Posterior cingulate gyrus (tissue), 11 donors: ENCODE measurements around the gene LRRC46.

Experiments used
- DNase-seq, 10 donors: peaks; one replicate each; pipeline versions ENCODE4 v3.0.0 to v3.0.0-alpha.2; 2020 to 2021; ENCODE audit warnings: mixed read lengths in 3 of 10
- intact Hi-C: fragments of 100-400 bp; cut with DNase I; formaldehyde crosslinking; loops from one replicate; pipeline ENCODE4 v1.15.1; 2023

The LRRC46 gene, protein sequence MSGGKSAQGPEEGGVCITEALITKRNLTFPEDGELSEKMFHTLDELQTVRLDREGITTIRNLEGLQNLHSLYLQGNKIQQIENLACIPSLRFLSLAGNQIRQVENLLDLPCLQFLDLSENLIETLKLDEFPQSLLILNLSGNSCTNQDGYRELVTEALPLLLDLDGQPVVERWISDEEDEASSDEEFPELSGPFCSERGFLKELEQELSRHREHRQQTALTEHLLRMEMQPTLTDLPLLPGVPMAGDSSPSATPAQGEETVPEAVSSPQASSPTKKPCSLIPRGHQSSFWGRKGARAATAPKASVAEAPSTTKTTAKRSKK

DNA sequence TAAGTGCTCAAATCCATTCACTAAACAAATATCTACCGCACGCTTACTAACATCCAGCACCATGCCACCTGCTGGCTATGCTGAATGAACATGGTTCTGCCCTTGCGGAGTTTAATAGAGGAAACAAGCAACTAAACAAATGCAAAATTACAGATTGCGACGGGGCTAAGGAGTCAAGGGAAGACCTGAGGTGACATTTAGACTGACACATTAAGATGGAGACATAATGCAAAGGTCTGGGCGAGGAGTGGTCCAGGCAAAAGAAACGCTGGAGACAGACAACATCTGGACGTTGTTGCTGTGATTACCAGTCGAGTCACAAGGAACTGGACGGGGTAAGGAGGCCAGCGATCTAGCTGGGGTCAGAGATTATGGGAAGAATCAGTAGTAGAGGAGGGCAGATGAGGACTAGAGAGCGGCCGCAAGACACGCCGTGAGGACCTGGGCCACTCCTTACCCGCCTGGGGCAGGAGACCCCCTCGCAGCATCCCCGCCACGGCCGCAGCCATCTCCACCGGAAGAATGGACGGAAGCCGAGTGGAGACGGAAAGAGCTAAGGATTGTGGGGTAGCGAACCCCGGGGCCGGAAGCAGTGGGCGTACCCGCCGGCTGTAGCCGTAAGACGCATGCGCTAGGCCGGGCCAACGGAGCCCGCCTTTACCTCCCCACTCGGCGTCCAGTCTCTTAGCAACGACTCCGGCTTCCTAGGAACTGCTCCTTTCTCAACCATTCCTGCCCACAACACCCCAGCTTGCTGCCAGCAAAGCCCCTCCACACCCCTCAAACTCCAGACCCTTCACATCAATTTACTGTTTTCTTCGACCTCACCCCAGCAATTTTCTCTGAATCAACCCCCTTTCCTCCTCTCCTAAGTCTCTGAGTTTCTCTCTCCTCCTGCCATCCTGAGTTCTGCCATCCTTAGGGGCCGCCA lies at the start of gene LRRC46, which contains the start of gene MRPL10:
LRRC46 (plus strand) TSS at position 668 of the 931 bp plus-strand sequence. CDS start 320 bp downstream, outside the sequence.
MRPL10 (minus strand) TSS at position 539 of the 931 bp plus-strand sequence; CDS start at position 509, 30 bp downstream.
- DNase-seq, result peak; percentile 85 to 98 (median 90)
- intact Hi-C loops, result no loop called here

GRCh38 chr17:47785538-47786123 lies 45.8 kb upstream of the LRRC46 start:
- DNase-seq, result no peak
- intact Hi-C loops, result no loop called here

DNA sequence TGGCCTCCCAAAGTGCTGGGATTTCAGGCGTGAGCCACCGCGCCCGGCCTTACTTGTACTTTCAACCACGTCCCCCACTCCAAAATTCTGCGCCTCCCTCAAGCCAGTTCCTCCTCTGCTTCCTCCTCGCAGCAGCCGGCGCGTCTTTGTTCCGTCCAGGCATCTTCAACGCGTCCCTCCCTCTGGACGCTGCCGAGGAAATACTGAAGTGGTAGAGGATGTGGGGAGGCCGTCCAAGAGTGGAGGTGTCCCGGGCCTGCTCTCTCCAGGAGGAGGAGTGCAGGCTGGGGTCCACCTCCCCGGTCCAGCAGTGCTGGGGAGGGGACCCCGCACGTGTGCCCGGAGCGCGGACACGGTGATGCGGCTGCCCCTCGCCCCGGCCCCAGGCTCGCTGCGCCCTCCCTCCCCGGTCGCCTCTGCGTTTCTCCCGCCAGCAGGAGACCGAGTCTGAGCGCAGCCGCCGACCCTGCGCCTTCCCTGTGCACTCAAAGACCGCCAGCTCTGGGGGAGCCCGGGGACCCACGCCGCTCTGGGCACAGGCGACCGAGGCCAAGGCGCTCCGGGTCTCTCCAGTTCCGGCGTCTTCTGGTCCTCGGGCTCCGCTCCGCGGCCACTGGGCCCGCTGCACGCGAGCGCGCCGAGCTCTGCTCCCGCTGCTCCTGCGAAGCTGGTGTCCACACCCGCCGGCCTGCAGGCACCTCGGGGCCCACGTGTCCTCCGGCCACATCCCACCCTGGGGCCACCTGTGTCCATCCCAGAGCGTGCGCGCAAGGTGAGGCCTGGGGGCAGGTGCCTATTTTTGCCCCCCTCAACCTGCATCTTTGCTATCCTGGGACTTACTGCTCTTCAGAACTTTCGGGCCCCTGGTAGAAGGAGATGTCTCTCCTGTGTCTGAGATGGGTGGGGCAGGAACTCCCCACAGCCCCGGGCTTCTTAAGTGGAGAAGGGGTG lies 41.6 kb upstream of the LRRC46 start:
- intact Hi-C loops, result loop anchor here (5.0 kb wide), 2 partner anchors 93 to 128 kb away; no protein-coding TSS in a partner anchor
- DNase-seq, result peak; percentile 23 to 94 (median 58)

- intact Hi-C loops, result loop anchor here (5.0 kb wide), 2 partner anchors 94 to 129 kb away; no protein-coding TSS in a partner anchor
- no peak for DNase-seq
Measured at GRCh38 chr17:47791025-47791424, 40.4 kb upstream of the LRRC46 start.

GRCh38 chr17:47792457-47792856 lies 39.0 kb upstream of the LRRC46 start:
- no peak for DNase-seq
- intact Hi-C loops, result loop anchor here (5.0 kb wide), 2 partner anchors 95 to 130 kb away; no protein-coding TSS in a partner anchor

DNA sequence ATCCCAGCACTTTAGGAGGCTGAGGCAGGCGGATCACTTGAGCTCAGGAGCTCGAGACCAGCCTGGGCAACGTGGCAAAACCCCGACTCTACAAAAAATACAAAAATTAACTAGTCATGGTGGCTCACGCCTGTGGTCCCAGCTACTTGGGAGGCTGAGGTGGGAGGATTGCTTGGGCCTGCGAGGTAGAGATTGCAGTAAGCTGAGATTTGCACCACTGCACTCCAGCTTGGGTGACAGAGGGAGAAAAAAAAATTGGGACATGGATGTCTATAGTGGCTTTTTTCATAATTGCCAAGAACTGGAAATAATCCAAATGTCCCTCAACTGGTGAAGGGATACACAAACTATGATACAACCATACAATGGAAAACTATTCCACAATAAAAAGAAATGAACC lies 38.5 kb upstream of the LRRC46 start:
- intact Hi-C loops, result loop anchor here (5.0 kb wide), 2 partner anchors 96 to 131 kb away; no protein-coding TSS in a partner anchor
- DNase-seq, result no peak

DNA sequence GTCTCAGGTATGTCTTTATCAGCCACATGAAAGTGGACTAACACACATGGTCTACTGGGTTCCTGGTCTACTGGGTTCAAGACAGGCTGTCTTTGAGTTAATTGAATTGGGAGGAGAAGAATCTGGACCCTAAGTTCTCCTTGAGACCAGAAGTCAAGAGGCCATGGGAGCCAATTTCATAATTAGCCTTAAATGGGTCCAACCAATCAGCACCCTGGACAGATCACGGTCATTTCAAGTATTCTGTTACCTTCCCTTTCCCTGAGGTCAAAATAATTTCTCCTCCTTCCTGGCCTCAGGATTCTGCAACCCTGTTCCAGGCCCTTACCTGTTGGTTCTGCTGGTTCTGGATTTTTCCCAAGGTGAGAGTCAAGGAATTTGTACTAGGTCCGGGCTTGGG lies 33.7 kb upstream of the LRRC46 start:
- DNase-seq, result no peak
- intact Hi-C loops, result no loop called here

- intact Hi-C loops, result no loop called here
- DNase-seq, result peak in 1 of 10 donors; percentile 80
Measured at GRCh38 chr17:47800686-47801085, 30.8 kb upstream of the LRRC46 start.

- intact Hi-C loops, result no loop called here
- peak in 1 of 10 donors; percentile 17 for DNase-seq
Measured at GRCh38 chr17:47801176-47801765, 30.2 kb upstream of the LRRC46 start.

DNA sequence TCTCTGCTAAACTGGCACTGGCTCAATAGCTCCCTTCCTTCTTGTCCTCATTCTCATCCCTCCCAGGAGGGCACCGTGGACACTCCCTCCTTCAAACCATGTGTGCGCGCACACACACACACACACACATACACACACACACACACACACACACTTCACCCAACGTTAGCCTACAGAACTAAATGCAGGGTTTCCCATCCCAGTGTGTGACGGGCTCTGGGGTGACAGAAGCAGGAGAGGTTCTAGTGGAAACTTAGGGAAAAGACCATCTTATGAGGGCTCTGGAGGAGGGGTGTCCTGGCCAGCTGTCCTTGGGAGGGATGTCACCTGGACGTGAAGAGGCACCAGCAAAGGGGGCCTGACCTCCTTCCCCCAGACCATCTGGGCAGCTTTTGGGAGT lies 29.6 kb upstream of the LRRC46 start:
- intact Hi-C loops, result no loop called here
- no peak for DNase-seq

DNA sequence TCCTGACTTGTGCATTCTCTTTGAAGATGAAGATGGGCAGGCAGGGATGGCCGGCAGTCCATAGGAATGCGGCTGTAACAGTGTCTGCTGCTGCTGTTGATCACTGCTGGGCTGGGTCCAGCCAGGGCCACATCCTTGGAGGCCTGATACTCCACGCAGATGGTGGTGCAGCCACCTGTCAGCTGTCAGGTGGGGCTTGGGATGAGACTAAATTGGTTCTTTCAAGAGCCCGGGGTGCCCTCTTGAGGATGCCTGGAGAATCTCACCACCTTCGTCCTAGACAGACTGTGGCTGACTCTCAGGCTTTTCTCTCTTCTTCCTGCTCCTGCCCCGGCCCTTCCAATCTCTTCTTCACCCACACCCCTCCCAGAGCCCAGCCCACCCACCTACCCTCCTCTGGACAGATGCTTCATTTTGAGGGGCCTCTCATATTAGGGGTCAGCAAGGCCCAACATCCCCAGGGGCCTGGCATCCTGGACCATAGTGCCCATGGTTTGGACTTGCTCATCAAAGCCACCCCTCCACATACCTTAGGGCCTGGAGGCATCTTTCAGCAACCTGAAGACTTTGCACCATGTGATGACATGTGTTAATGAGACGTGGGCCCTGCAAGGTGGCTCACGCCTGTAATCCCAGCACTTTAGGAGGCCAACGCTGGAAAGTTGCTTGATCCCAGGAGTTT lies 29.0 kb upstream of the LRRC46 start:
- intact Hi-C loops, result no loop called here
- peak in 6 of 10 donors; percentile 37 to 90 (median 52) for DNase-seq

DNA sequence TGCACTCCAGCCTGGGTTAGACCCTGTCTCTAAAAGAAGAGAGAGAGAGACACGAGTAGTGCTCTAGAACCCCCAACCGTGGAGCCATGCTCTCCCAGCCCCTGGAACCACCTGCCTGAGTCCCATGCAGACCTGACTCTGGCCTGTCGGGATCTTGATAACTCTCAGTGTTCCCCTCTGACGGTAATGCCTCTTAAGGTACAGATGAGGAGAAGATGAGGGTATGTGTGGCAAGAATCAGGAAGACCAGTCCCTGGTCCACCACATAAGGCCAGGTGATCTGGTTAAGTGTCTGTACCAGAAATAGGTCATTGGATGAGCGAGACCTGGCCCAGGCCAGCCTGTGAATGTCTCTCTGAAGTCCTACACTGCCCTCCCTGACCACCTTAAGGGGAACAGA lies 28.3 kb upstream of the LRRC46 start:
- DNase-seq, result no peak
- intact Hi-C loops, result no loop called here

DNA sequence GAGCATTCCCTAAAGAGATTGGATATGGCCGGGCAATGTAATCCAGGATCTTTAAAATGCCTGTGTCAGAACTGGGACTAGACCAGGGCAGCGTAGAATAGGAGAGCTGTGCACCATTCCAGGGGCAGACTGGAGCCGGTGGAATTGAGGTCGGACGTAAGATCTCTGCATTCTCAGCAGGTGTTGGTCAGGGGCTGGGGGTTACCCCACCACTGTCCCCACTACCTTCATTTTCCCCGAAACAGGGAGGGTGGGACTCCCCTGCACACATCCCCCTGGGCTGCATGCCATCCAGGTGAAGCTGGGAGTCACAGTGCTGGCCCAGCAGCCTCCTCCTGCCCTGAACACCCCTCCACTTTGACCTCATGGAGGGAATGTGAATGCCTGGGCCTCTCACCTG lies 27.7 kb upstream of the LRRC46 start:
- intact Hi-C loops, result no loop called here
- DNase-seq, result no peak

- DNase-seq, result no peak
- intact Hi-C loops, result no loop called here
Measured at GRCh38 chr17:47804461-47804860, 27.0 kb upstream of the LRRC46 start.

DNA sequence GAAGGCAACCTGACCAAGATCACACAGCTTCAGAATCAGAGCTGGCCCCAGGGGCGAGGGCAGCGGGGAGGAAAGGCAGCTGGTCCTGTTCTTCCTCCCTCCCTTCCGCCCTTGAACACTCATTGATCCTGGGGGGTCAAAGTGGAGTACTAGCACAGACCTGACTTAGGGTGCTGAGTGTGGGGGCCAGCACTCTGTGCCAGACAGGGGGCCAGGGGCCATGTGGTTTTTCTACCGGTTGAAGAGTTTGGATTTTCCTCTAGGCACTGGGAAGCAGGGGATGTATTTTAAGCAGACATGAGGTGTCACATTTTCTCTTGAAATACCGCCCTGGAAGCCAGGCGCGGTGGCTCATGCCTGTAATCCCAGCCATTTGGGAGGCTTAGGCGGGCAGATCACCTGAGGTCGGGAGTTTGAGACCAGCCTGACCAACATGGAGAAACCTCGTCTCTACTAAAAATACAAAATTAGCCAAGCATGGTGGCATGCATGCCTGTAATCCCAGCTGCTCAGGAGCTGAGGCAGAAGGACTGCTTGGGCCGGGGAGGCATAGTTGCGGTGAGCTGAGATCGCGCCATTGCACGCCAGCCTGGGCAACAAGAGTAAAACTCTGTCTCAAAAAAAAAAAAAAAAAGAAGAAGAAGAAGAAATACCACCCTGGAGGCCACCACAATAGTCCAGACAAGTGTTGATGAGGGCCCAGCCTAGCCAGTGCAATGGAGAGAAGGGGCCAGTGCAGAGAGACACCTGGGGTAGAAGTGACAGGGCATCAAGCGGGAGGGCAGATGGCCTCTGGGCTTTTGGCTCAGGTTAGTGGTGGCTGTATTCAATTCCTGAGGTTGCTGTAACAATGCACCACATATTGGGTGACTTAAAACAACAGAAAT lies 25.2 kb upstream of the LRRC46 start:
- intact Hi-C loops, result no loop called here
- no peak for DNase-seq

DNA sequence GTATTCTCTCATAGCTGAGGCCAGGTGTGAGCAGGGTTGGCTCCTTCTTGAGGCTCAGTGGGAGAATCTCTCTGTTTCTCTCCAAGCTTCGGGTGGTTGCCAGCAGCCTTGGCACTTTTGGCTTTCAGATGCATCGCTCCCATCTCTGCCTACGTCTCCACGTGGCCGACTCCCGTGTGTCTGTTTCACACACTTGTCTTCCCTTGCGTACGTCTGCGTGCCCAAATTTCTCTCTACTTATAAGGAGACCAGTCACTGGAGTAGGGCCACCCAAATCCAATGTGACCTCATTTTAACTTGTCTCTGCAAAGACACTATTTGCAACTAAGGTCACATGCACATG lies 24.6 kb upstream of the LRRC46 start:
- peak in 7 of 10 donors; percentile 33 to 92 (median 77) for DNase-seq
- intact Hi-C loops, result no loop called here

- intact Hi-C loops, result no loop called here
- no peak for DNase-seq
Measured at GRCh38 chr17:47807421-47807820, 24.0 kb upstream of the LRRC46 start.
